ENCODE data around the gene SYT1. TPM values are rescaled to one million over a fixed set of nuclear protein-coding genes. Genes with fewer than 3 reads are reported as not detected.

Gene SYT1
- total and polyA plus RNA-seq, 2 of the 8 experiments (the other 6 are each of a cell fraction or from before 2014, with no cell fraction given): 11.0 to 34.6 TPM

GRCh38 chr12:78970041-78970440 lies 105.5 kb downstream of the SYT1 start:
- no peak overlapping the region for H2AK5ac ChIP-seq (ENCODE audit: low read depth, low read length)
- peaks cover 0 to 2% of the 10 kb centered on the region in 2 experiments for H4K20me1 ChIP-seq (replicated peaks in 1 of 2; ENCODE audit: control insufficient read depth in 1 of 2, insufficient read depth in 2 of 2, low read length in 2 of 2)
- H3K56ac ChIP-seq (replicated peaks; ENCODE audit: insufficient read length, low read depth, low read length): no peak overlapping the region
- H3K9me3 ChIP-seq (ENCODE audit: insufficient read depth in 2 of 2, low read depth in 1 of 2, low read length in 1 of 2): no peaks in the 10 kb centered on the region
- H3K18ac ChIP-seq (ENCODE audit: extremely low read depth, low read length): no peak overlapping the region
- no peak overlapping the region for H3K9ac ChIP-seq (replicated peaks in 1 of 4; ENCODE audit: extremely low read depth in 1 of 4, low read depth in 3 of 4, low read length in 3 of 4)
- H3K79me1 ChIP-seq (ENCODE audit: low read depth, low read length): no peaks in the 10 kb centered on the region
- H3K4me3 ChIP-seq (ENCODE audit: extremely low read depth in 1 of 4, insufficient read depth in 2 of 4, low read depth in 3 of 4, low read length in 4 of 4): no peak overlapping the region
- no peaks in the 10 kb centered on the region for H3K79me2 ChIP-seq (ENCODE audit: control insufficient read depth in 1 of 2, insufficient read depth in 2 of 2, low read length in 2 of 2)
- no peak overlapping the region for H3K4me2 ChIP-seq (ENCODE audit: insufficient read depth in 1 of 2, low read depth in 2 of 2, low read length in 2 of 2)
- no peak overlapping the region for H4K8ac ChIP-seq (ENCODE audit: extremely low read depth, insufficient read depth, low read length)
- FAIRE-seq (no peak), DNase-seq (ENCODE audit: low read depth in 1 of 2, low spot score in 2 of 2) (no peak)
- no peak overlapping the region for H2BK20ac ChIP-seq (ENCODE audit: low read length)
- no peaks in the 10 kb centered on the region for H3K36me3 ChIP-seq (ENCODE audit: control insufficient read depth in 2 of 4, insufficient read depth in 4 of 4, low read length in 3 of 4)
- TF ChIP-seq YY1 (IDR thresholded peaks at IDR 0.05; ENCODE audit: low read depth, low read length): no peak
- no peak for TF ChIP-seq TAF7 (optimal IDR thresholded peaks at IDR 0.05; ENCODE audit: borderline replicate concordance, low read depth, low read length)
- H2AFZ ChIP-seq (ENCODE audit: low read length): no peak overlapping the region
- ChIA-PET POLR2A (ENCODE audit: partially characterized antibody) (no interaction called here), CTCF (ENCODE audit: partially characterized antibody) (interaction anchor here (1.0 to 1.5 kb wide), 2 partner anchors 10 to 121 kb away, joined by 3 read pairs; no protein-coding TSS in a partner anchor)
- H3K4ac ChIP-seq (replicated peaks; ENCODE audit: insufficient read length, low read depth, low read length): no peak overlapping the region
- no peak overlapping the region for H2BK5ac ChIP-seq (ENCODE audit: low read depth, low read length)
- no peak overlapping the region for H4K5ac ChIP-seq (ENCODE audit: insufficient read length, low read depth, low read length)
- H3K27me3 ChIP-seq (replicated peaks in 1 of 4; ENCODE audit: control insufficient read depth in 3 of 4, extremely low read depth in 1 of 4, insufficient read depth in 3 of 4, low read length in 3 of 4): no peaks in the 10 kb centered on the region
- H3K14ac ChIP-seq (ENCODE audit: insufficient read length): no peak overlapping the region
- no peak overlapping the region for H3K27ac ChIP-seq (ENCODE audit: low read depth, low read length)
- no peak overlapping the region for H3K23ac ChIP-seq (ENCODE audit: insufficient read length)
- H3K4me1 ChIP-seq (replicated peaks in 1 of 4; ENCODE audit: control insufficient read depth in 3 of 4, insufficient read depth in 4 of 4, low read length in 3 of 4): no peaks in the 10 kb centered on the region
- no peak overlapping the region for H2BK15ac ChIP-seq (ENCODE audit: low read length)
- no peak overlapping the region for H4K91ac ChIP-seq (replicated peaks; ENCODE audit: insufficient read length, low read length)
- H2BK12ac ChIP-seq (ENCODE audit: low read depth, low read length): no peak overlapping the region
- H3K23me2 ChIP-seq (ENCODE audit: low read depth, low read length): no peaks in the 10 kb centered on the region
- no peak overlapping the region for H2BK120ac ChIP-seq (replicated peaks; ENCODE audit: low read depth, low read length)

Measured in H1 (cell line).